Stimulated activated CD4-positive, alpha-beta T cell treated with anti-CD3 and anti-CD28 coated beads, Interleukin-1b, Interleukin-23, amount 100 ng/mL, for 48 hours (primary cell): ENCODE data around the gene IL17RA.

Experiments
- DNase-seq: peaks from one replicate; pipeline ENCODE4 v3.0.0-alpha.2; 2020

Gene IL17RA

GRCh38 chr22:17085277-17086181 lies 729 bp downstream of the IL17RA start:
- DNase-seq, result peak; percentile 22

- peak; percentile 33 for DNase-seq
Measured at GRCh38 chr22:17086296-17086695, 1.5 kb downstream of the IL17RA start.

- no peak for DNase-seq
Measured at GRCh38 chr22:17086788-17087497, 2.1 kb downstream of the IL17RA start.

- peak; percentile 27 for DNase-seq
Measured at GRCh38 chr22:17087498-17088131, 2.8 kb downstream of the IL17RA start.

- no peak for DNase-seq
Measured at GRCh38 chr22:17090550-17090949, 5.8 kb downstream of the IL17RA start.

GRCh38 chr22:17091851-17092250 lies 7.1 kb downstream of the IL17RA start:
- no peak for DNase-seq

GRCh38 chr22:17093081-17093480 lies 8.3 kb downstream of the IL17RA start:
- DNase-seq, result no peak

GRCh38 chr22:17095538-17095937 lies 10.7 kb downstream of the IL17RA start:
- no peak for DNase-seq

DNA sequence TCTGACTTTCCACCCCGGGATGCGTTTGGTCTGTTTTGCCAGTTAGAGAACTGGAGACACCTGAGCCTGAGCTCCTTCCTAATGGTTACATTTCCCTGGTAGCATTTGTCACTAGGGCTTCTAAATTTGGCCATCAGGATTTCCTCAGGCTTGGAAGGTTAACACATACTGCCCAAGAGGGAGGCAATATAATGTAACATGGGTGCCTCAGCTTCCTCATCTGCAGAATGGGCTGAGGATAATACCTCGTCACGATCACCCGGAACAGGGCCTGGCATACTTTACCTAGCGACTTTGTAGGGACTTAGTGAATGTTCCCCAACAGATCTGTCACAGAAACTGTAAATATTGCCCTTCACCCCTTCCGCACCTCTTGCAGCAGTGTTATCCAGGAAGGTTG lies 11.3 kb downstream of the IL17RA start:
- DNase-seq, result no peak

DNA sequence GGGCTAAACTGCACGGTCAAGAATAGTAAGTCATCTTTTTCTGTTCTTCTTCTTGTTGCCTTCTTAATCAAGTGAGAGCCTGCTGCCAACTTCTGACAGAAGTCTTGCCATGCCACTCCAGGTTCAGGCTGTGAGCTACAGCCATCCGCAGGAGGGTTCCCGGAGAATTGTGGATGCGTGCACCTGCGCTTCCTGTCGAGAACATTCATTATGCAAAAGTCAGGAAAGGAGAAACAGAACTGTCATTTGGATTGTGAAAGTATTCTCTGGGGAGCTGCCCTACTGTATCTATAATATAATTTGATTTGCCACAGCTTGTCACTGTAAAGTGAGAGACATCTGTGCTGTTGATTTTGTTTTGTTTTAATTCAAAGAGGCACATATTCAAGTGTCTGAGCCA lies 12.3 kb downstream of the IL17RA start:
- no peak for DNase-seq

GRCh38 chr22:17097701-17098100 lies 12.9 kb downstream of the IL17RA start:
- no peak for DNase-seq

DNA sequence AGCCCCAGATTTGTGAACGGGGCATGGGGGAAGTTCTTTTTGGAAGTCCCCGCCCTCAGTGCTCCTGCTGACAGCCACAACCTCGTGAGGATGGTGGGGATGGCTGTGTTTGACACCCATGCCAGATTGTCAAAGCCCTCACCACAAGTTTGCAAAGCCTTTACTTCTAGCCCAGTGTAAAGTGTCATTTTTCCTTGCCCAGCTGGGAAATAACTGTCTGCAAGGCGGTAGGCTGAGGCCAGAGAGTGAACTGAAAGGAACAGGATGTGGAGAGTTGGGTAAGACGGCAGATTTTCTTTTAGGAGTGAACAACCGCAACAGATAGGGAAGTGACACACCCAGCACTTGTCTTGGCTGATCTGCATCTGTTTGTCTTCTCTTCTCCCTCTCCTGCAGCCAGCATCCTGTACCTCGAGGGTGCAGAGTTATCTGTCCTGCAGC lies 13.6 kb downstream of the IL17RA start:
- DNase-seq, result no peak

DNA sequence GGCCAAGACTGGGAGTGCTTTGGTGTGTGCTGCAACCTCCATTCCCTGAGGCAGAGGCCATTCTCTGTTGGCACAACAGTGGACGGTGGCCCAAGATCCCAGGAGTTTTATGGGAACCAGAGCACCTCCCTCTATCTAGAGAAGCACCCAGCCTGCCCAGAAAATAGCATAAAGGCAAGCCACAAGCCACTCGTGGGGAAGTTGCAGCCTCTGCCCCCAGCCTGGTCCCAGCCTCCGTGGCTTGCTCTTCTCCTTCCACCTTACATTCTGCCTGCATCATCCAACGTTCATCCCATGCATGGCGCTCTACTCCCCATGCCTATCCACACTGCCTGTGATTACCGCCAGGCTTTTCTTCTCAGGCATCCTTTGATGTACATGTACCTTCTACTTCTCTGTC lies 15.8 kb downstream of the IL17RA start:
- no peak for DNase-seq

- no peak for DNase-seq
Measured at GRCh38 chr22:17101475-17102296, 16.9 kb downstream of the IL17RA start.

GRCh38 chr22:17102297-17102667 lies 17.5 kb downstream of the IL17RA start:
- DNase-seq, result no peak

DNA sequence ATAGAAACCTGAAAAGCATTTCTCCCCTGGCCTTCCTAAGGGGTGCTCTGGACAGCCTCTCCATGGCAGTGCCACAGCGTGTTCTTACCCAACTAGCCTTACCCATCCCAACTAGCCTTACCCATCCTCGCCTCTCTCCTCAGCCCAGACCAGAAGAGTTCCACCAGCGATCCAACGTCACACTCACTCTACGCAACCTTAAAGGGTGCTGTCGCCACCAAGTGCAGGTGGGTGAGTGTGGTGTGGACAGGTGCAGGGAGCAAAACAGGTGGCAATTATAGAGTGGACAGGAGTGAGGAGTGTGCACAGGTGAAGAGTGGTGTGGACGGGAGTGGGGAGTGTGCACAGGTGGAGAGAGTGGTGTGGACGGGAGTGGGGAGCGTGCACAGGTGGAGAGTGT lies 18.6 kb downstream of the IL17RA start:
- DNase-seq, result no peak

GRCh38 chr22:17104336-17104935 lies 19.6 kb downstream of the IL17RA start:
- no peak for DNase-seq

GRCh38 chr22:17105143-17106129 lies 20.6 kb downstream of the IL17RA start:
- no peak for DNase-seq

DNA sequence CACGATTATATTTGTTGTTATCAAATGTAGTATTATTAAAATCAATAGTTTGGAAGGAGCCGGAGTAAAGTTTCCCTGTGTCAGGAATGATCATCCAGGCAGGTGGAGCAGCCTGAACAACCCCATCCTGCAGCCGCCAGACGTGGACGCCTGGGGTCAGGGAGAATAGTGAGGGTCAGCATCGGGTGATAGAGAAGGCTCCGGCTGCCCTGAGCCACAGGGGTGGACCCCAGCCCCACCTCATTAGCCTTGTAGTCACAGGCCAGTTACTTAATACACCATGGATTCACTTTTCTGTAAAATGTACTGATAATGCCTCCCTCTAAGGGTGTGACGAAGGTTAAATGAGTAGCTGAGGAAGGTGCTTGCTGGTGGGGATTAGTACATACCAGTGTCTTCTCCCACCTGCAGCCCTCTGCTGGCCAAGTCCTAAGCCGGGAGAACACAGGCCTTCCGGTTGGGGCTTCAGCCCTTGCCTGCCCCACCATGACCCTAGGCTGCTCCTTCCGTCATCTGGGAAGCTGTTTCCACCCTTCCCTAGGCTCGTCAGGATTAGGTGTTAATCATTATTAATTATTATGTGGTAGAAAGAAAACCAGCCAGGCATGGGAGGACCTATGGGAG lies 21.5 kb downstream of the IL17RA start:
- DNase-seq, result no peak

- DNase-seq, result no peak
Measured at GRCh38 chr22:17106785-17107546, 22.2 kb downstream of the IL17RA start.
